IgD-negative memory B cell (primary cell): ENCODE results near the gene NCLN. TPM values are rescaled to one million over a fixed set of nuclear protein-coding genes. Genes with fewer than 3 reads are reported as not detected.
"Not testable (repeated sequence)": the region's sequence is repeated elsewhere in the genome, so short reads cannot be mapped to it uniquely, and the experiment has no call there.

ENCODE experiments used
- H3K27ac Mint-ChIP-seq, 3 donors: one replicate each; pipeline ENCODE4 v1.8.0; 2020 to 2022; ENCODE audit warnings: mild to moderate bottlenecking in 3 of 3, mixed read lengths in 3 of 3, moderate library complexity in 1 of 3
- H3K27me3 Mint-ChIP-seq: one replicate; pipeline ENCODE4 v1.8.0; 2021; ENCODE audit warnings: mixed read lengths
- H3K36me3 Mint-ChIP-seq: one replicate; pipeline ENCODE4 v1.8.0; 2020; ENCODE audit warnings: mild to moderate bottlenecking, mixed read lengths
- H3K4me1 Mint-ChIP-seq, 3 donors: one replicate each; pipeline ENCODE4 v1.8.0; 2020 to 2022; ENCODE audit warnings: mixed read lengths in 3 of 3, mild to moderate bottlenecking in 1 of 3
- H3K4me3 Mint-ChIP-seq, 4 donors: one replicate each; pipeline ENCODE4 v1.8.0; 2020 to 2022; ENCODE audit warnings: mild to moderate bottlenecking in 4 of 4, mixed read lengths in 4 of 4, moderate library complexity in 3 of 4
- H3K9me3 Mint-ChIP-seq, 3 donors: one replicate each; pipeline ENCODE4 v1.8.0; 2020 to 2021; ENCODE audit warnings: mixed read lengths in 3 of 3, mild to moderate bottlenecking in 1 of 3
- polyA plus RNA-seq: library from polyadenylated mRNA; unstranded; fragments of 300-500 nt; fragmentation: Illumina TruSeq; gene quantifications from one replicate; pipeline ENCODE4 v1.2.3, GENCODE V29; 2021

The NCLN gene
- polyA plus RNA-seq, 1 donor from 2014 or later = 29.9 TPM

- peaks cover 0 to 3% (median 2%) of the 10 kb centered on the region in 3 donors for H3K4me1 Mint-ChIP-seq
- no peak overlapping the region for H3K27ac Mint-ChIP-seq
- peaks cover 2% of the 10 kb centered on the region for H3K36me3 Mint-ChIP-seq
- H3K27me3 Mint-ChIP-seq = peaks cover 21% of the 10 kb centered on the region
- peaks cover 0 to 2% (median 0%) of the 10 kb centered on the region in 3 donors for H3K9me3 Mint-ChIP-seq
- no peak overlapping the region for H3K4me3 Mint-ChIP-seq
Observed at GRCh38 chr19:3231288-3231687, 45.6 kb downstream of the NCLN start.

- peaks cover 0 to 2% (median 0%) of the 10 kb centered on the region in 3 donors for H3K9me3 Mint-ChIP-seq
- H3K4me1 Mint-ChIP-seq = no peaks in the 10 kb centered on the region
- no peak overlapping the region for H3K4me3 Mint-ChIP-seq
Observed at GRCh38 chr19:3233116-3233515, 47.4 kb downstream of the NCLN start.

GRCh38 chr19:3233831-3234230, 48.1 kb downstream of the NCLN start:
- Mint-ChIP-seq H3K36me3 (peaks cover 2% of the 10 kb centered on the region), H3K4me3 (no peak overlapping the region), H3K9me3 (peaks cover 0 to 2% (median 0%) of the 10 kb centered on the region in 3 donors), H3K27me3 (peaks cover 9% of the 10 kb centered on the region), H3K4me1 (no peaks in the 10 kb centered on the region), H3K27ac (no peak overlapping the region)

More at GRCh38 chr19:3233116-3233515, 47.4 kb downstream of the NCLN start:
- Mint-ChIP-seq H3K36me3 (peaks cover 2% of the 10 kb centered on the region), H3K27ac (no peak overlapping the region), H3K27me3 (peaks cover 10% of the 10 kb centered on the region)

- peaks cover 2% of the 10 kb centered on the region for H3K36me3 Mint-ChIP-seq
- H3K27me3 Mint-ChIP-seq = no peaks in the 10 kb centered on the region
- no peak overlapping the region for H3K4me3 Mint-ChIP-seq
- no peaks in the 10 kb centered on the region for H3K4me1 Mint-ChIP-seq
- no peak overlapping the region for H3K27ac Mint-ChIP-seq
- H3K9me3 Mint-ChIP-seq = peaks cover 0 to 4% (median 0%) of the 10 kb centered on the region in 3 donors
Observed at GRCh38 chr19:3234800-3235199, 49.1 kb downstream of the NCLN start.

GRCh38 chr19:3235604-3236003, 49.9 kb downstream of the NCLN start:
- not testable (repeated sequence) for H3K9me3 Mint-ChIP-seq, H3K27ac Mint-ChIP-seq, H3K4me3 Mint-ChIP-seq, H3K36me3 Mint-ChIP-seq, H3K4me1 Mint-ChIP-seq, H3K27me3 Mint-ChIP-seq

- Mint-ChIP-seq H3K4me1 (no peaks in the 10 kb centered on the region), H3K9me3 (peaks cover 0 to 5% (median 0%) of the 10 kb centered on the region in 3 donors), H3K27me3 (peaks cover 3% of the 10 kb centered on the region)
Observed at GRCh38 chr19:3236272-3236671, 50.5 kb downstream of the NCLN start.

GRCh38 chr19:3238066-3238561, 52.4 kb downstream of the NCLN start:
- H3K36me3 Mint-ChIP-seq = peaks cover 2% of the 10 kb centered on the region
- H3K27me3 Mint-ChIP-seq = peaks cover 3% of the 10 kb centered on the region
- H3K4me3 Mint-ChIP-seq = no peak overlapping the region
- peaks cover 0 to 5% (median 0%) of the 10 kb centered on the region in 3 donors for H3K9me3 Mint-ChIP-seq
- H3K27ac Mint-ChIP-seq = no peak overlapping the region
- H3K4me1 Mint-ChIP-seq = no peaks in the 10 kb centered on the region

More at GRCh38 chr19:3236272-3236671, 50.5 kb downstream of the NCLN start:
- H3K27ac Mint-ChIP-seq = no peak overlapping the region
- H3K4me3 Mint-ChIP-seq = no peak overlapping the region
- peaks cover 2% of the 10 kb centered on the region for H3K36me3 Mint-ChIP-seq

GRCh38 chr19:3239367-3239766, 53.6 kb downstream of the NCLN start:
- H3K9me3 Mint-ChIP-seq = peaks cover 0 to 5% (median 0%) of the 10 kb centered on the region in 3 donors
- no peak overlapping the region for H3K4me3 Mint-ChIP-seq
- H3K36me3 Mint-ChIP-seq = peaks cover 2% of the 10 kb centered on the region
- no peaks in the 10 kb centered on the region for H3K4me1 Mint-ChIP-seq
- H3K27ac Mint-ChIP-seq = no peak overlapping the region
- peaks cover 3% of the 10 kb centered on the region for H3K27me3 Mint-ChIP-seq

GRCh38 chr19:3243819-3244700, 58.3 kb downstream of the NCLN start:
- H3K27ac Mint-ChIP-seq = no peak overlapping the region
- H3K27me3 Mint-ChIP-seq = peaks cover 3% of the 10 kb centered on the region
- no peak overlapping the region for H3K4me3 Mint-ChIP-seq
- H3K36me3 Mint-ChIP-seq = no peaks in the 10 kb centered on the region
- no peaks in the 10 kb centered on the region for H3K4me1 Mint-ChIP-seq
- peaks cover 0 to 5% (median 0%) of the 10 kb centered on the region in 3 donors for H3K9me3 Mint-ChIP-seq

GRCh38 chr19:3245050-3245449, 59.3 kb downstream of the NCLN start:
- H3K4me1 Mint-ChIP-seq = no peaks in the 10 kb centered on the region
- peaks cover 0 to 4% (median 0%) of the 10 kb centered on the region in 3 donors for H3K9me3 Mint-ChIP-seq
- H3K27ac Mint-ChIP-seq = no peak overlapping the region
- H3K36me3 Mint-ChIP-seq = no peaks in the 10 kb centered on the region
- H3K4me3 Mint-ChIP-seq = no peak overlapping the region
- H3K27me3 Mint-ChIP-seq = peaks cover 5% of the 10 kb centered on the region

GRCh38 chr19:3248728-3249326, 63.1 kb downstream of the NCLN start:
- Mint-ChIP-seq H3K9me3 (peaks cover 3 to 9% (median 8%) of the 10 kb centered on the region in 3 donors), H3K27me3 (peaks cover 4% of the 10 kb centered on the region), H3K36me3 (no peaks in the 10 kb centered on the region), H3K4me1 (no peaks in the 10 kb centered on the region), H3K27ac (no peak overlapping the region), H3K4me3 (no peak overlapping the region)

- Mint-ChIP-seq H3K4me3 (no peak overlapping the region), H3K4me1 (no peaks in the 10 kb centered on the region), H3K9me3 (peaks cover 6 to 14% (median 10%) of the 10 kb centered on the region in 3 donors), H3K27ac (no peak overlapping the region), H3K36me3 (no peaks in the 10 kb centered on the region), H3K27me3 (peaks cover 4% of the 10 kb centered on the region)
Observed at GRCh38 chr19:3249408-3249807, 63.7 kb downstream of the NCLN start.

- peaks cover 8 to 14% (median 12%) of the 10 kb centered on the region in 3 donors for H3K9me3 Mint-ChIP-seq
- no peaks in the 10 kb centered on the region for H3K36me3 Mint-ChIP-seq
- H3K4me3 Mint-ChIP-seq = peak overlapping the region in 1 of 4 donors; percentile 31
- peaks cover 4% of the 10 kb centered on the region for H3K27me3 Mint-ChIP-seq
- H3K27ac Mint-ChIP-seq = no peak overlapping the region
- H3K4me1 Mint-ChIP-seq = no peaks in the 10 kb centered on the region
Observed at GRCh38 chr19:3250675-3251074, 64.9 kb downstream of the NCLN start.

- H3K4me3 Mint-ChIP-seq = no peak overlapping the region
- peaks cover 8 to 14% (median 12%) of the 10 kb centered on the region in 3 donors for H3K9me3 Mint-ChIP-seq
- peaks cover 4% of the 10 kb centered on the region for H3K27me3 Mint-ChIP-seq
- no peaks in the 10 kb centered on the region for H3K36me3 Mint-ChIP-seq
- no peaks in the 10 kb centered on the region for H3K4me1 Mint-ChIP-seq
- no peak overlapping the region for H3K27ac Mint-ChIP-seq
Observed at GRCh38 chr19:3251229-3251628, 65.5 kb downstream of the NCLN start.

- Mint-ChIP-seq H3K4me3 (no peak overlapping the region), H3K27me3 (peaks cover 4% of the 10 kb centered on the region), H3K4me1 (no peaks in the 10 kb centered on the region), H3K9me3 (peaks cover 8 to 14% (median 12%) of the 10 kb centered on the region in 3 donors), H3K27ac (no peak overlapping the region), H3K36me3 (no peaks in the 10 kb centered on the region)
Observed at GRCh38 chr19:3252650-3253049, 66.9 kb downstream of the NCLN start.
